HEK293T (cell line): ENCODE results near the gene CDC42EP3.

Experiments
- ARNT ChIP-seq: fragments of 450-650 bp; IDR thresholded peaks from 2 replicates; pipeline ENCODE4 v1.6.1; 2017; ENCODE audit warnings: mild to moderate bottlenecking
- BHLHE40 ChIP-seq: fragments of 450-650 bp; IDR thresholded peaks from 2 replicates; pipeline ENCODE4 v1.6.1; 2016; ENCODE audit warnings: mild to moderate bottlenecking, moderate library complexity, borderline replicate concordance
- FOXK2 ChIP-seq: fragments of 450-650 bp; IDR thresholded peaks from 2 replicates; pipeline ENCODE4 v1.6.1; 2016; ENCODE audit warnings: mild to moderate bottlenecking
- FOXM1 ChIP-seq: fragments of 450-650 bp; IDR thresholded peaks from 2 replicates; pipeline ENCODE4 v1.6.1; 2017; ENCODE audit warnings: mild to moderate bottlenecking, borderline replicate concordance
- HDGF ChIP-seq: fragments of 450-650 bp; IDR thresholded peaks from 2 replicates; pipeline ENCODE4 v1.6.1; 2017; ENCODE audit warnings: antibody characterized with exemption, borderline replicate concordance
- NFRKB ChIP-seq: fragments of 450-650 bp; IDR thresholded peaks from 2 replicates; pipeline ENCODE4 v1.6.1; 2016; ENCODE audit warnings: mild to moderate bottlenecking, moderate library complexity
- SUZ12 ChIP-seq: fragments of 450-650 bp; IDR thresholded peaks from 2 replicates; pipeline ENCODE4 v1.6.1; 2016; ENCODE audit warnings: mild to moderate bottlenecking

- TF ChIP-seq ARNT (no peak), FOXK2 (no peak), HDGF (no peak), BHLHE40 (no peak), NFRKB (no peak), FOXM1 (no peak), SUZ12 (no peak)
Observed at GRCh38 chr2:37645836-37646235, 25.6 kb downstream of the CDC42EP3 start.
